Transverse colon (tissue), 4 donors: ENCODE data around the gene ANGPTL8. TPM values are rescaled to one million over a fixed set of nuclear protein-coding genes. Genes with fewer than 3 reads are reported as not detected.
A peak's percentile ranks its signal among the peaks of the same experiment; 100 is the strongest.

Experiments used
- DNase-seq: peaks from one replicate; pipeline ENCODE4 v3.0.0-alpha.2; 2019
- H3K27ac ChIP-seq, 4 donors: fragments of 200-600 bp; sonication (generic); 2 replicates each; pipeline ENCODE4 v1.5.1; 2016 to 2018; ENCODE audit warnings: inconsistent platforms in 4 of 4
- H3K27me3 ChIP-seq: fragments of 200-600 bp; sonication (generic); 2 replicates; pipeline ENCODE4 v1.5.1; 2017; ENCODE audit warnings: inconsistent platforms
- H3K36me3 ChIP-seq, 4 donors: fragments of 200-600 bp; sonication (generic); 2 replicates each; pipeline ENCODE4 v1.5.1; 2017 to 2019; ENCODE audit warnings: inconsistent platforms in 4 of 4
- H3K4me1 ChIP-seq, 4 donors: fragments of 200-600 bp; sonication (generic); 2 replicates each; pipeline ENCODE4 v1.5.1; 2017 to 2020; ENCODE audit warnings: inconsistent platforms in 4 of 4
- H3K4me3 ChIP-seq, 4 donors: fragments of 200-600 bp; sonication (generic); 1 replicate in 1 of 4; 2 replicates in 3 of 4; pipeline versions ENCODE4 v1.5.1 to v1.6.1; 2017 to 2019; ENCODE audit warnings: inconsistent platforms in 4 of 4
- H3K9me3 ChIP-seq, 2 donors: fragments of 200-600 bp; sonication (generic); 2 replicates each; pipeline ENCODE4 v1.5.1; 2017 to 2019; ENCODE audit warnings: inconsistent platforms in 2 of 2
- EP300 ChIP-seq: sonication (generic); formaldehyde crosslinking; IDR thresholded peaks from one replicate; pipeline ENCODE4 v1.6.1; 2017; ENCODE audit warnings: antibody characterized with exemption, low read depth
- POLR2A ChIP-seq: fragments of 450-650 bp; IDR thresholded peaks from one replicate; pipeline ENCODE4 v1.6.1; 2016; ENCODE audit warnings: antibody characterized with exemption, mild to moderate bottlenecking, moderate library complexity
- POLR2AphosphoS5 ChIP-seq, 3 donors: sonication (generic); formaldehyde crosslinking; IDR thresholded peaks; one replicate each; pipeline ENCODE4 v1.6.1; 2016; ENCODE audit warnings: antibody characterized with exemption in 3 of 3
- WGBS, 2 donors: methylation state at CpG; one replicate each; pipeline ENCODE4 v1.1.5; 2018; ENCODE audit warnings: low coverage in 1 of 2; 5-methylcytosine and 5-hydroxymethylcytosine counted together
- in situ Hi-C, 4 donors: fragments of 200-750 bp; cut with MboI; loops; one replicate each; pipeline versions ENCODE4 v1.15.0 to v1.15.1; 2017; ENCODE audit warnings: low sequenced_read_pairs in 3 of 4, low pct_ligation_motif_present in 1 of 4, low pct_unique_long_range_greater_than_20kb in 1 of 4
- intact Hi-C: fragments of 100-400 bp; cut with DNase I; formaldehyde crosslinking; loops from one replicate; pipeline ENCODE4 v1.15.1; 2023; ENCODE audit warnings: low total_unique reads
- total RNA-seq, 4 donors: library from RNA; depleted of rRNA; stranded (reverse); fragments of >200 nt; gene quantifications; one replicate each; pipeline ENCODE4 v1.1.0, GENCODE V29; 2016
- TF ChIP-seq, protein P1 (sequence below), 5 experiments: fragments of 200-600 bp in 3 of 5; fragments of 450-650 bp in 2 of 5; sonication (generic) in 3 of 5; IDR thresholded peaks; 1 replicate in 2 of 5; 2 replicates in 3 of 5; pipeline ENCODE4 v1.5.1; 2016 to 2017; ENCODE audit warnings: antibody characterized with exemption in 5 of 5, inconsistent platforms in 3 of 5, mild to moderate bottlenecking in 2 of 5, moderate library complexity in 1 of 5

The ANGPTL8 gene
- total RNA-seq, 4 donors from 2014 or later: not detected

DNA sequence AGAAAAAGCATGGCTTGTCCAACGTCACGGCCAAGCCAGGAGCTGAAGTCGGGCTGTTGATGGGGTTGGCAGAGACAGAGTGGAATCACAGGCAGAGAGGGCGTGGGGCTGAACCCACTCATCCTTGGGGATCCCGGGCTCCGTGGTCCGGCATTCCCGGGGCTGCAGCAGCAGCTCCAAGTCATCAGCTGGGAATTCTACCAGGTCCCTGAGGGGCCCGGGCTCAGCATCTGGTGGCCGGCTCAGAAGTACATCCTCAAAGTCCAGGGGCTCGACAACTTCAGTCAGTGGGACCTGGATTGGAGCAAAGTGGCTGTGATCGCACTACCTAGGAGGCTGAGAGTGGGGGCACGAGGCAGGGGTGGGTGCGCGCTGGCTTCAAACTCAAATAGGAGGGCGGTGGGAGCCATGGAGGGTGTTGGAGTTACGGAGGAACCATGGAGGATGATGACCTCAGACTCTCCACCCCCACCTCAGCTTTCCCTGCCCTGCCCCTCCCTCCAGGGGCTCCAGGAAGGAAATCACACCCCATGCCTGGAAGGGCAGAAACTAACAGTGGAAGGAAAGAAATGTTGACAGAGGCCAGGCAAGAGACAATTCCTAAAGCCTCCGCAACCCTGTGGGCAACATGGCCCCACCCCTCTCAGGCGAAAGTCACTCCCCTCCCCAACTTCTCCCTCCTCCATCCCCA is 13.4 kb downstream of the ANGPTL8 start:
- in situ Hi-C loops: no loop called here
- no peak for DNase-seq
- Histone ChIP-seq H3K4me1 (no peaks in the 10 kb centered on the region), H3K9me3 (no peaks in the 10 kb centered on the region), H3K4me3 (no peak overlapping the region), H3K36me3 (no peaks in the 10 kb centered on the region), H3K27ac (peak overlapping the region in 2 of 4 donors; percentile 18 to 34), H3K27me3 (no peaks in the 10 kb centered on the region)
- 91 to 100% methylated on average over 1 to 19 of the region's 19 CpGs for WGBS, 2 donors
- TF ChIP-seq EP300 (no peak), POLR2A (no peak), POLR2AphosphoS5 (IDR thresholded peaks at IDR 0.05) (no peak)
- TF ChIP-seq, protein P1, sequence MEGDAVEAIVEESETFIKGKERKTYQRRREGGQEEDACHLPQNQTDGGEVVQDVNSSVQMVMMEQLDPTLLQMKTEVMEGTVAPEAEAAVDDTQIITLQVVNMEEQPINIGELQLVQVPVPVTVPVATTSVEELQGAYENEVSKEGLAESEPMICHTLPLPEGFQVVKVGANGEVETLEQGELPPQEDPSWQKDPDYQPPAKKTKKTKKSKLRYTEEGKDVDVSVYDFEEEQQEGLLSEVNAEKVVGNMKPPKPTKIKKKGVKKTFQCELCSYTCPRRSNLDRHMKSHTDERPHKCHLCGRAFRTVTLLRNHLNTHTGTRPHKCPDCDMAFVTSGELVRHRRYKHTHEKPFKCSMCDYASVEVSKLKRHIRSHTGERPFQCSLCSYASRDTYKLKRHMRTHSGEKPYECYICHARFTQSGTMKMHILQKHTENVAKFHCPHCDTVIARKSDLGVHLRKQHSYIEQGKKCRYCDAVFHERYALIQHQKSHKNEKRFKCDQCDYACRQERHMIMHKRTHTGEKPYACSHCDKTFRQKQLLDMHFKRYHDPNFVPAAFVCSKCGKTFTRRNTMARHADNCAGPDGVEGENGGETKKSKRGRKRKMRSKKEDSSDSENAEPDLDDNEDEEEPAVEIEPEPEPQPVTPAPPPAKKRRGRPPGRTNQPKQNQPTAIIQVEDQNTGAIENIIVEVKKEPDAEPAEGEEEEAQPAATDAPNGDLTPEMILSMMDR (IDR thresholded peaks at IDR 0.05): no peak
- intact Hi-C loops: no loop called here

DNA sequence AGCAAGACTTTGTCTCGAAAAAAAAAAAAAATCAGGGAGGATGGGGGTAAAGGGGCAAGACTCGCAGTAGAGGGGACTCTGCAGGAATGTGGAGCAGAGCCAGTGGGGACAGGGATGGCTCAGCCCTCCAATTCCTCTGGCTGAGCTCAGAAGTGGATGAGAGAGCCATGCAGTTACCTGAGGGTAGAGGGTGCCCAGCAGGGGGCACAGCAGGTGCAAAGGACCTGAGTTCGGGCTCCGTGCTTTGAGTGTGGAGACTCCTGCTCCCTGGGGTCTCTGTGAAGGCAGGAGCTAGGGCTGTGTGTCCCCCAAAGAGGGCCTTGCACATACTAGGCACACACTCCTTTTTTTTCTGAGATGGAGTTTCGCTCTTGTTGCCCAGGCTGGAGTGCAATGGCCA is 15.2 kb downstream of the ANGPTL8 start:
- no peak overlapping the region for H3K4me3 ChIP-seq
- H3K27ac ChIP-seq: no peak overlapping the region
- in situ Hi-C loops: no loop called here
- no peaks in the 10 kb centered on the region for H3K9me3 ChIP-seq
- H3K27me3 ChIP-seq: no peaks in the 10 kb centered on the region
- no peaks in the 10 kb centered on the region for H3K4me1 ChIP-seq
- WGBS, 2 donors: 83% methylated on average over 5 of the region's 5 CpGs; no CpG with 5 or more reads in 1 of the 2 donors
- H3K36me3 ChIP-seq: no peaks in the 10 kb centered on the region
- DNase-seq: no peak
- intact Hi-C loops: no loop called here
- TF ChIP-seq, protein P1 (IDR thresholded peaks at IDR 0.05): peak in 2 of 5 experiments; percentile 13 to 23
- no peak for TF ChIP-seq POLR2AphosphoS5 (IDR thresholded peaks at IDR 0.05)
- no peak for TF ChIP-seq EP300
- no peak for TF ChIP-seq POLR2A

DNA sequence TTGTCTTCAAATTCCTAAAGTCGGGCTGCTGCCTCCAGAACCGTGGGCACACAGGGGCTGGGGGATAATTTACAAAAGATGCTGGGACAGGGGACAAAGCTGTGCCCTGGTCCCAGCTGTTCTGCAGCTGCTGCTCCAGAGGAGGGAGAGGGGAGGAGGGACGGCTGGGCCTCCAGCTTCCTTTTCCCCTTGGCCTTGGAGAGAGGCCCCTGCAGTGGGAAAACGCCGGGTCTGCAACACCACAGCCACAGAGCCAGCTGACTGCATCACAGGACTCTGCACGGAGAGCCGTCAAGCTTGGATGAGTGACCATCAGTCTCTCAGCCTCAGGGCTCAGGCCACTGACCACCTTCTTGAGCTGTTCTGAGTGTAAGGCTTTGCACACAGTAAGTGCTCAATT is 16.8 kb downstream of the ANGPTL8 start:
- H3K4me3 ChIP-seq: no peak overlapping the region
- H3K9me3 ChIP-seq: no peaks in the 10 kb centered on the region
- peaks cover 0 to under 1% (median 0%) of the 10 kb centered on the region in 4 donors for H3K4me1 ChIP-seq
- H3K27ac ChIP-seq: peak overlapping the region in 3 of 4 donors; percentile 28 to 48 (median 46)
- DNase-seq: no peak
- H3K27me3 ChIP-seq: no peaks in the 10 kb centered on the region
- no peaks in the 10 kb centered on the region for H3K36me3 ChIP-seq
- TF ChIP-seq EP300 (no peak), POLR2AphosphoS5 (IDR thresholded peaks at IDR 0.05) (no peak), POLR2A (no peak)
- TF ChIP-seq, protein P1 (IDR thresholded peaks at IDR 0.05): no peak
- 45 to 80% methylated on average over 1 to 7 of the region's 7 CpGs for WGBS, 2 donors
- in situ Hi-C loops: no loop called here
- intact Hi-C loops: no loop called here

DNA sequence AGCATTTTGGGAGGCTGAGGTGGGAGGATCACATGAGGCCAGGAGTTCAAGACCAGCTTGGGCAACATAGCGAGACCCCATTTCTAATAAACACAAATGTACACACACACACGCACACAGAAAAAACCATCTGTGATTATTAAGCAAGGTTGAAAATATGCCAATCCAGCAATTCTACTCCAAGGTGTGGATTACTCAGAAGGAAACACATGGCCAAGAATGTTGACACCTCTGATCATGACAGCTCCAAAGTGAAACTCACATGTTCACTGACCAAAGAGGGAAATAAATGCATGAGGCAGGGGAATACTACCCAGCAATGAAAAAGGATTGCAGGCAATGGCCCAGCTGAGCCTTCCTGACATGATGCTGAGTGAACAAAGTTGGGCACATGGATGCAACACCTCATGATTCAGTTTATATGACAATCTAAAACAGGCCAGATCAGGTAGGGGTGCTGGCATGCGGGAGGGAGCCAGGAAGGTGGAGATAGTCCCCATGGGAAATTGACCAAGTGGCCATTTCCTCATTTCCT is 18.5 kb downstream of the ANGPTL8 start:
- Histone ChIP-seq H3K4me3 (no peak overlapping the region), H3K27ac (no peak overlapping the region), H3K4me1 (peaks cover 4 to 12% (median 11%) of the 10 kb centered on the region in 4 donors), H3K36me3 (no peaks in the 10 kb centered on the region), H3K9me3 (no peaks in the 10 kb centered on the region), H3K27me3 (no peaks in the 10 kb centered on the region)
- in situ Hi-C loops: no loop called here
- TF ChIP-seq, protein P1 (IDR thresholded peaks at IDR 0.05): no peak
- TF ChIP-seq EP300: no peak
- TF ChIP-seq POLR2A: no peak
- TF ChIP-seq POLR2AphosphoS5 (IDR thresholded peaks at IDR 0.05): no peak
- 82 to 90% methylated on average over 2 to 3 of the region's 3 CpGs for WGBS, 2 donors
- DNase-seq: no peak
- intact Hi-C loops: no loop called here
